GM12891 (cell line): ENCODE data around the gene GIGYF2.

Experiments used
- POLR2A ChIP-seq: IDR thresholded peaks from 2 replicates; pipeline ENCODE4 v1.6.1; 2011; ENCODE audit warnings: low read depth, low read length, control low read depth
- POLR2AphosphoS5 ChIP-seq: IDR thresholded peaks from 2 replicates; pipeline ENCODE4 v1.6.1; 2011; ENCODE audit warnings: low read depth, low read length, control low read depth

- TF ChIP-seq POLR2A, result no peak
- no peak for TF ChIP-seq POLR2AphosphoS5
These were observed 176.9 kb downstream of the GIGYF2 start for GRCh38 chr2:232873909-232874641.
